Renal pelvis (tissue), 4 donors: ENCODE data around the gene ZNF74. TPM values are rescaled to one million over a fixed set of nuclear protein-coding genes. Genes with fewer than 3 reads are reported as not detected.
"Not testable (repeated sequence)": the region's sequence is repeated elsewhere in the genome, so short reads cannot be mapped to it uniquely, and the experiment has no call there.

Source experiments
- DNase-seq: peaks from one replicate; pipeline ENCODE4 v3.0.0-alpha.2; 2013
- polyA plus RNA-seq, 3 donors: library from polyadenylated mRNA; unstranded; fragments of 120-200 nt; gene quantifications; one replicate each; pipeline ENCODE4 v1.2.1, GENCODE V29; 2013; ENCODE audit not compliant: insufficient read length in 3 of 3

ZNF74 gene
- polyA plus RNA-seq, 3 donors: 20.4 to 21.7 (median 21.0) TPM

GRCh38 chr22:20372406-20372854, 21.5 kb upstream of the ZNF74 start:
- DNase-seq: not testable (repeated sequence)

GRCh38 chr22:20373195-20373706, 20.7 kb upstream of the ZNF74 start:
- not testable (repeated sequence) for DNase-seq

- DNase-seq: not testable (repeated sequence)
These were observed 19.8 kb upstream of the ZNF74 start for GRCh38 chr22:20374130-20374529.

- not testable (repeated sequence) for DNase-seq
These were observed 17.7 kb upstream of the ZNF74 start for GRCh38 chr22:20376281-20376680.

GRCh38 chr22:20376983-20377382, 17.0 kb upstream of the ZNF74 start:
- not testable (repeated sequence) for DNase-seq

GRCh38 chr22:20378110-20378509, 15.8 kb upstream of the ZNF74 start:
- no peak for DNase-seq

GRCh38 chr22:20378684-20379083, 15.3 kb upstream of the ZNF74 start:
- not testable (repeated sequence) for DNase-seq

GRCh38 chr22:20380486-20380885, 13.5 kb upstream of the ZNF74 start:
- DNase-seq: no peak

GRCh38 chr22:20383538-20383937, 10.4 kb upstream of the ZNF74 start:
- DNase-seq: no peak

- DNase-seq: no peak
These were observed 9.8 kb upstream of the ZNF74 start for GRCh38 chr22:20384171-20384570.

GRCh38 chr22:20384865-20385264, 9.1 kb upstream of the ZNF74 start:
- no peak for DNase-seq

GRCh38 chr22:20386336-20386735, 7.6 kb upstream of the ZNF74 start:
- no peak for DNase-seq

- no peak for DNase-seq
These were observed 7.0 kb upstream of the ZNF74 start for GRCh38 chr22:20386972-20387371.

- no peak for DNase-seq
These were observed 5.8 kb upstream of the ZNF74 start for GRCh38 chr22:20388200-20388599.

- DNase-seq: no peak
These were observed 4.7 kb upstream of the ZNF74 start for GRCh38 chr22:20389288-20389687.

- no peak for DNase-seq
These were observed 3.5 kb upstream of the ZNF74 start for GRCh38 chr22:20390394-20390907.

- no peak for DNase-seq
These were observed 2.7 kb upstream of the ZNF74 start for GRCh38 chr22:20391222-20391621.

GRCh38 chr22:20392365-20392881, 1.5 kb upstream of the ZNF74 start:
- DNase-seq: not testable (repeated sequence)

- no peak for DNase-seq
These were observed 807 bp upstream of the ZNF74 start for GRCh38 chr22:20392983-20393704.

- DNase-seq: no peak
These were observed 1.4 kb downstream of the ZNF74 start for GRCh38 chr22:20395181-20395906.

GRCh38 chr22:20395907-20396287, 1.9 kb downstream of the ZNF74 start:
- DNase-seq: no peak

GRCh38 chr22:20396639-20397038, 2.7 kb downstream of the ZNF74 start:
- no peak for DNase-seq

- no peak for DNase-seq
These were observed 3.5 kb downstream of the ZNF74 start for GRCh38 chr22:20397498-20397897.
